Measurements from ENCODE around the gene ADPRS. TPM values are rescaled to one million over a fixed set of nuclear protein-coding genes. Genes with fewer than 3 reads are reported as not detected.

The ADPRS gene
- total RNA-seq, 4 donors from 2014 or later, result 54.5 to 119 (median 71.2) TPM

GRCh38 chr1:36094621-36095061 is 5.9 kb downstream of the ADPRS start:
- no peak overlapping the region for H3K4me3 ChIP-seq (ENCODE audit: low read depth, poor library complexity, severe bottlenecking)
- 53 to 60% methylated on average over 7 to 8 of the region's 8 CpGs for WGBS, 2 donors
- intact Hi-C loops (cut with DNase I; ENCODE audit: low total_unique reads), result no loop called here
- DNase-seq (ENCODE audit: low spot score in 2 of 2), result no peak
- TF ChIP-seq CTCF (IDR thresholded peaks at IDR 0.05) (no peak), POLR2A (IDR thresholded peaks at IDR 0.05) (no peak)

- TF ChIP-seq POLR2A (IDR thresholded peaks at IDR 0.05), result no peak
- TF ChIP-seq CTCF (IDR thresholded peaks at IDR 0.05), result no peak
- no peak overlapping the region for H3K4me3 ChIP-seq (ENCODE audit: low read depth, poor library complexity, severe bottlenecking)
- DNase-seq (ENCODE audit: low spot score in 2 of 2), result no peak
- intact Hi-C loops (cut with DNase I; ENCODE audit: low total_unique reads), result no loop called here
- 74 to 83% methylated on average over 15 of the region's 15 CpGs for WGBS, 2 donors
These were observed 7.2 kb downstream of the ADPRS start for GRCh38 chr1:36095760-36096405.

GRCh38 chr1:36096500-36097432 is 8.1 kb downstream of the ADPRS start:
- intact Hi-C loops (cut with DNase I; ENCODE audit: low total_unique reads), result no loop called here
- 65 to 77% methylated on average over 16 of the region's 16 CpGs for WGBS, 2 donors
- no peak for DNase-seq (ENCODE audit: low spot score in 2 of 2)
- TF ChIP-seq POLR2A (IDR thresholded peaks at IDR 0.05) (no peak), CTCF (IDR thresholded peaks at IDR 0.05) (no peak)
- H3K4me3 ChIP-seq (ENCODE audit: low read depth, poor library complexity, severe bottlenecking), result no peak overlapping the region

- no peak overlapping the region for H3K4me3 ChIP-seq (ENCODE audit: low read depth, poor library complexity, severe bottlenecking)
- intact Hi-C loops (cut with DNase I; ENCODE audit: low total_unique reads), result no loop called here
- TF ChIP-seq CTCF (IDR thresholded peaks at IDR 0.05) (no peak), POLR2A (IDR thresholded peaks at IDR 0.05) (no peak)
- no peak for DNase-seq (ENCODE audit: low spot score in 2 of 2)
- 85 to 89% methylated on average over 18 to 28 of the region's 33 CpGs for WGBS, 2 donors
These were observed 9.2 kb downstream of the ADPRS start for GRCh38 chr1:36097693-36098585.

- intact Hi-C loops (cut with DNase I; ENCODE audit: low total_unique reads), result no loop called here
These were observed 10.1 kb downstream of the ADPRS start for GRCh38 chr1:36098650-36099365.

More at GRCh38 chr1:36098650-36099365, 10.1 kb downstream of the ADPRS start:
- DNase-seq (ENCODE audit: low spot score in 2 of 2), result no peak
- no peak overlapping the region for H3K4me3 ChIP-seq (ENCODE audit: low read depth, poor library complexity, severe bottlenecking)
- 78 to 81% methylated on average over 6 to 10 of the region's 13 CpGs for WGBS, 2 donors
- TF ChIP-seq CTCF (IDR thresholded peaks at IDR 0.05) (no peak), POLR2A (IDR thresholded peaks at IDR 0.05) (no peak)

All from lower leg skin (tissue), 4 donors.